ENCODE data around the gene NUP133.

Gene NUP133

GRCh38 chr1:229448354-229448753 lies 59.8 kb downstream of the NUP133 start:
- no peaks in the 10 kb centered on the region for H3K4me1 ChIP-seq (ENCODE audit: insufficient read depth, low read length, poor library complexity, severe bottlenecking)
- H3K4me3 ChIP-seq (ENCODE audit: low read length, poor library complexity, severe bottlenecking): no peak overlapping the region
- no peak overlapping the region for H3K9ac ChIP-seq (ENCODE audit: low read depth, low read length, poor library complexity, severe bottlenecking)
- H3F3A ChIP-seq (ENCODE audit: low read depth): no peaks in the 10 kb centered on the region
- H3K27me3 ChIP-seq (ENCODE audit: insufficient read depth, low read length, poor library complexity, severe bottlenecking): no peaks in the 10 kb centered on the region
- H3K4me2 ChIP-seq (ENCODE audit: low read depth, low read length, poor library complexity, severe bottlenecking): no peak overlapping the region
- TF ChIP-seq EZH2phosphoT487 (IDR thresholded peaks at IDR 0.05; ENCODE audit: borderline replicate concordance): no peak
- TF ChIP-seq CTCF (conservative IDR thresholded peaks at IDR 0.05; ENCODE audit: low read length): no peak
- no peaks in the 10 kb centered on the region for H3K79me2 ChIP-seq (ENCODE audit: insufficient read depth, low read length)
- H4K20me1 ChIP-seq (ENCODE audit: insufficient read depth, low read length, poor library complexity, severe bottlenecking): no peaks in the 10 kb centered on the region
- no peak overlapping the region for H2AFZ ChIP-seq (ENCODE audit: low read length)
- peaks cover 40% of the 10 kb centered on the region; the same call in 1 of the 2 replicates for H3K36me3 ChIP-seq (ENCODE audit: insufficient read depth, low read length)
- H3K9me3 ChIP-seq (ENCODE audit: insufficient read depth, low read depth, low read length): no peaks in the 10 kb centered on the region
- H3K9me2 ChIP-seq (replicated peaks; ENCODE audit: low read depth, low read length): no peaks in the 10 kb centered on the region

GRCh38 chr1:229447809-229448252 lies 60.3 kb downstream of the NUP133 start:
- Histone ChIP-seq H3K9me3 (ENCODE audit: insufficient read depth, low read depth, low read length) (no peaks in the 10 kb centered on the region), H3K4me3 (ENCODE audit: low read length, poor library complexity, severe bottlenecking) (no peak overlapping the region), H2AFZ (ENCODE audit: low read length) (no peak overlapping the region), H3K9ac (ENCODE audit: low read depth, low read length, poor library complexity, severe bottlenecking) (no peak overlapping the region), H3K4me2 (ENCODE audit: low read depth, low read length, poor library complexity, severe bottlenecking) (no peak overlapping the region), H3F3A (ENCODE audit: low read depth) (no peaks in the 10 kb centered on the region), H3K9me2 (replicated peaks; ENCODE audit: low read depth, low read length) (no peaks in the 10 kb centered on the region), H3K27me3 (ENCODE audit: insufficient read depth, low read length, poor library complexity, severe bottlenecking) (no peaks in the 10 kb centered on the region), H3K36me3 (ENCODE audit: insufficient read depth, low read length) (peaks cover 40% of the 10 kb centered on the region; the same call in 1 of the 2 replicates), H4K20me1 (ENCODE audit: insufficient read depth, low read length, poor library complexity, severe bottlenecking) (no peaks in the 10 kb centered on the region), H3K79me2 (ENCODE audit: insufficient read depth, low read length) (no peaks in the 10 kb centered on the region), H3K4me1 (ENCODE audit: insufficient read depth, low read length, poor library complexity, severe bottlenecking) (no peaks in the 10 kb centered on the region)
- TF ChIP-seq CTCF (conservative IDR thresholded peaks at IDR 0.05; ENCODE audit: low read length) (no peak), EZH2phosphoT487 (IDR thresholded peaks at IDR 0.05; ENCODE audit: borderline replicate concordance) (no peak)

- Histone ChIP-seq H3K9me2 (replicated peaks; ENCODE audit: low read depth, low read length) (no peaks in the 10 kb centered on the region), H3K27me3 (ENCODE audit: insufficient read depth, low read length, poor library complexity, severe bottlenecking) (no peaks in the 10 kb centered on the region), H2AFZ (ENCODE audit: low read length) (no peak overlapping the region), H3K36me3 (ENCODE audit: insufficient read depth, low read length) (peaks cover 44% of the 10 kb centered on the region; the same call in 1 of the 2 replicates), H3K9me3 (ENCODE audit: insufficient read depth, low read depth, low read length) (no peaks in the 10 kb centered on the region), H3K4me3 (ENCODE audit: low read length, poor library complexity, severe bottlenecking) (no peak overlapping the region), H4K20me1 (ENCODE audit: insufficient read depth, low read length, poor library complexity, severe bottlenecking) (no peaks in the 10 kb centered on the region), H3K4me2 (ENCODE audit: low read depth, low read length, poor library complexity, severe bottlenecking) (no peak overlapping the region), H3K9ac (ENCODE audit: low read depth, low read length, poor library complexity, severe bottlenecking) (no peak overlapping the region), H3K4me1 (ENCODE audit: insufficient read depth, low read length, poor library complexity, severe bottlenecking) (no peaks in the 10 kb centered on the region), H3F3A (ENCODE audit: low read depth) (no peaks in the 10 kb centered on the region), H3K79me2 (ENCODE audit: insufficient read depth, low read length) (no peaks in the 10 kb centered on the region)
- TF ChIP-seq EZH2phosphoT487 (IDR thresholded peaks at IDR 0.05; ENCODE audit: borderline replicate concordance) (no peak), CTCF (conservative IDR thresholded peaks at IDR 0.05; ENCODE audit: low read length) (no peak)
Observed at GRCh38 chr1:229445828-229446227, 62.3 kb downstream of the NUP133 start.
